NCI-H69 (cell line): Measurements from ENCODE around the gene ACVRL1.

Source experiments
- DNase-seq: peaks from one replicate; lab custom pipeline; 2025; lab: John Stamatoyannopoulos, UW

The ACVRL1 gene

GRCh38 chr12:51963477-51963876, 56.2 kb downstream of the ACVRL1 start:
- no peak for DNase-seq

- DNase-seq, result no peak
These were observed 62.3 kb downstream of the ACVRL1 start for GRCh38 chr12:51969643-51970042.

- DNase-seq, result peak; percentile 32
These were observed 63.8 kb downstream of the ACVRL1 start for GRCh38 chr12:51970904-51971646.

GRCh38 chr12:51971679-51972421, 64.5 kb downstream of the ACVRL1 start:
- DNase-seq, result no peak

GRCh38 chr12:51972422-51972812, 65.1 kb downstream of the ACVRL1 start:
- no peak for DNase-seq

GRCh38 chr12:51972849-51973273, 65.6 kb downstream of the ACVRL1 start:
- DNase-seq, result no peak
